CD4-positive, alpha-beta T cell (primary cell): ENCODE measurements around the gene SNRNP48. TPM values are rescaled to one million over a fixed set of nuclear protein-coding genes. Genes with fewer than 3 reads are reported as not detected.

Experiments
- ATAC-seq: fragments of 200-7000 bp; cut with Tn5 transposase; one replicate; pipeline ENCODE4 v1.10.0; 2022; ENCODE audit warnings: mild to moderate bottlenecking; ENCODE audit not compliant: poor library complexity
- CTCF ChIA-PET: fragments of 350-600 bp; sonication (Branson Sonifier 250); formaldehyde crosslinking; loops from one replicate; lab custom pipeline; 2021; ENCODE audit warnings: antibody characterized with exemption, inconsistent platforms; lab: Charles Lee
- POLR2A ChIA-PET: fragments of 350-600 bp; sonication (Branson Sonifier 250); formaldehyde crosslinking; loops from one replicate; lab custom pipeline; 2021; ENCODE audit warnings: antibody characterized with exemption, inconsistent platforms; lab: Charles Lee
- DNase-seq, 14 experiments: peaks; one replicate each; pipeline ENCODE4 v3.0.0-alpha.2; 2013 to 2020; ENCODE audit warnings: mixed read lengths in 2 of 14
- H3K27ac ChIP-seq, 2 donors: one replicate each; pipeline versions ENCODE4 v1.5.1 to v1.7.0; 2013; ENCODE audit warnings: low read length in 2 of 2, low read depth in 1 of 2, mild to moderate bottlenecking in 1 of 2
- H3K27me3 ChIP-seq, 2 experiments: 1 replicate in 1 of 2; 2 replicates in 1 of 2; pipeline versions ENCODE4 v1.6.1 to v1.7.0; 2013; ENCODE audit warnings: low read length in 2 of 2, control low read depth in 1 of 2, mild to moderate bottlenecking in 1 of 2, moderate library complexity in 1 of 2; ENCODE audit not compliant: insufficient read depth in 2 of 2, control insufficient read depth in 1 of 2
- H3K36me3 ChIP-seq: one replicate; pipeline ENCODE4 v1.6.1; 2013; ENCODE audit warnings: low read length, control low read depth; ENCODE audit not compliant: insufficient read depth
- H3K4me1 ChIP-seq: one replicate; pipeline ENCODE4 v1.6.1; 2013; ENCODE audit warnings: low read length, control low read depth; ENCODE audit not compliant: insufficient read depth
- H3K4me3 ChIP-seq: one replicate; pipeline ENCODE4 v1.5.1; 2013; ENCODE audit warnings: mild to moderate bottlenecking, low read length, moderate library complexity
- H3K9me3 ChIP-seq, 2 experiments: 1 replicate in 1 of 2; 2 replicates in 1 of 2; pipeline versions ENCODE4 v1.6.1 to v1.7.0; 2013; ENCODE audit warnings: low read length in 2 of 2, mild to moderate bottlenecking in 2 of 2, control low read depth in 1 of 2, moderate library complexity in 1 of 2; ENCODE audit not compliant: control insufficient read depth in 1 of 2, insufficient read depth in 1 of 2
- H3K27ac Mint-ChIP-seq: one replicate; pipeline ENCODE4 v1.8.0; 2020; ENCODE audit warnings: mixed read lengths
- H3K27me3 Mint-ChIP-seq: one replicate; pipeline ENCODE4 v1.8.0; 2021; ENCODE audit warnings: mixed read lengths
- H3K36me3 Mint-ChIP-seq: one replicate; pipeline ENCODE4 v1.8.0; 2021; ENCODE audit warnings: low read depth, mixed read lengths
- H3K4me1 Mint-ChIP-seq: one replicate; pipeline ENCODE4 v1.8.0; 2021; ENCODE audit warnings: low read depth, mixed read lengths
- H3K4me3 Mint-ChIP-seq: one replicate; pipeline ENCODE4 v1.8.0; 2020; ENCODE audit warnings: mild to moderate bottlenecking, mixed read lengths
- H3K9me3 Mint-ChIP-seq: one replicate; pipeline ENCODE4 v1.8.0; 2020; ENCODE audit warnings: mixed read lengths
- CTCF ChIP-seq: fragments of 200-600 bp; IDR thresholded peaks from one replicate; pipeline ENCODE4 v1.8.0; 2022; ENCODE audit warnings: antibody characterized with exemption, mild to moderate bottlenecking
- intact Hi-C, 2 experiments: fragments of 100-400 bp; cut with DNase I in 1 of 2; cut with micrococcal nuclease in 1 of 2; formaldehyde crosslinking; loops; one replicate each; pipeline versions ENCODE4 v1.15.1 to v1.9.0; 2023 to 2025; cut with DNase I, micrococcal nuclease
- total RNA-seq, 174 experiments: library from RNA in 2 of 174; stranded (reverse) in 2 of 174; gene quantifications; one replicate each; pipeline ENCODE4 v1.2.3 and lab custom pipeline; 2021 to 2026

Gene SNRNP48
- total RNA-seq, 2 experiments from 2014 or later, result 12.1 to 13.4 TPM

- H3K9me3 Mint-ChIP-seq, result no peaks in the 10 kb centered on the region
- no peak overlapping the region for H3K4me3 Mint-ChIP-seq
- peaks cover 0 to 3% of the 10 kb centered on the region in 2 experiments for H3K27me3 ChIP-seq
- no peaks in the 10 kb centered on the region for H3K4me1 Mint-ChIP-seq
- H3K27me3 Mint-ChIP-seq, result no peaks in the 10 kb centered on the region
- no peak overlapping the region for H3K27ac Mint-ChIP-seq
- no peak for DNase-seq
- ChIA-PET CTCF (no interaction called here), POLR2A (no interaction called here)
- intact Hi-C loops, result no loop called here
- no peaks in the 10 kb centered on the region for H3K9me3 ChIP-seq
- H3K36me3 Mint-ChIP-seq, result no peaks in the 10 kb centered on the region
- TF ChIP-seq CTCF, result no peak
- no peak for ATAC-seq
- H3K36me3 ChIP-seq, result no peaks in the 10 kb centered on the region
- H3K4me1 ChIP-seq, result no peaks in the 10 kb centered on the region
- H3K4me3 ChIP-seq, result no peak overlapping the region
- H3K27ac ChIP-seq, result no peak overlapping the region
These were observed 50.0 kb downstream of the SNRNP48 start for GRCh38 chr6:7640016-7640415.

- Mint-ChIP-seq H3K36me3 (no peaks in the 10 kb centered on the region), H3K9me3 (no peaks in the 10 kb centered on the region), H3K27ac (no peak overlapping the region), H3K4me3 (no peak overlapping the region), H3K27me3 (no peaks in the 10 kb centered on the region), H3K4me1 (no peaks in the 10 kb centered on the region)
- H3K9me3 ChIP-seq, result no peaks in the 10 kb centered on the region
- H3K4me1 ChIP-seq, result no peaks in the 10 kb centered on the region
- no peak overlapping the region for H3K4me3 ChIP-seq
- no peak overlapping the region for H3K27ac ChIP-seq
- TF ChIP-seq CTCF, result no peak
- intact Hi-C loops, result no loop called here
- no peaks in the 10 kb centered on the region for H3K27me3 ChIP-seq
- ChIA-PET CTCF (no interaction called here), POLR2A (no interaction called here)
- no peak for DNase-seq
- no peak for ATAC-seq
- no peaks in the 10 kb centered on the region for H3K36me3 ChIP-seq
These were observed 50.9 kb downstream of the SNRNP48 start for GRCh38 chr6:7640607-7641577.

GRCh38 chr6:7642791-7643190, 52.8 kb downstream of the SNRNP48 start:
- intact Hi-C loops, result no loop called here
- Histone ChIP-seq H3K4me1 (no peaks in the 10 kb centered on the region), H3K27me3 (no peaks in the 10 kb centered on the region), H3K36me3 (no peaks in the 10 kb centered on the region), H3K4me3 (no peak overlapping the region), H3K27ac (no peak overlapping the region), H3K9me3 (no peaks in the 10 kb centered on the region)
- ChIA-PET CTCF (no interaction called here), POLR2A (no interaction called here)
- ATAC-seq, result no peak
- no peaks in the 10 kb centered on the region for H3K9me3 Mint-ChIP-seq
- no peak for TF ChIP-seq CTCF
- no peak overlapping the region for H3K4me3 Mint-ChIP-seq
- peaks cover 8% of the 10 kb centered on the region for H3K4me1 Mint-ChIP-seq
- no peaks in the 10 kb centered on the region for H3K36me3 Mint-ChIP-seq
- DNase-seq, result no peak
- H3K27ac Mint-ChIP-seq, result no peak overlapping the region
- no peaks in the 10 kb centered on the region for H3K27me3 Mint-ChIP-seq
